ENCODE data around the gene IFI30. TPM values are rescaled to one million over a fixed set of nuclear protein-coding genes. Genes with fewer than 3 reads are reported as not detected.
A peak's percentile ranks its signal among the peaks of the same experiment; 100 is the strongest.

Gene IFI30
- total RNA-seq, 1 donor from 2014 or later, result 0.76 TPM

DNA sequence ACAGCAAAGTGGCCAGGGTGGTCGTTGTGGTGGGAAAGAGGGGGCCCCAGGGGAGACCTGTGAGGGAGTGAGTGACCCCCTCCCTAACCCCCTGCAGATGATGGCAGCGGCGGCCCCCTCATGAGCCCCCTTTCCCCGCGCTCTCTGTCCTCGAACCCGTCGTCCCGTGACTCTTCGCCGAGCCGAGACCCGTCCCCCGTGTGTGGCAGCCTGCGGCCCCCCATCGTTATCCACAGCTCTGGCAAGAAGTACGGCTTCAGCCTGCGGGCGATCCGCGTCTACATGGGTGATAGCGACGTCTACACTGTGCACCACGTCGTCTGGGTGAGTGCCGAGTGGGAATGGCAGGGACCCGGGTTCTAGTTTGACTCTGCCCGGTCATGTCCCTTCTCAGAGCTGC lies 28.7 kb upstream of the IFI30 start:
- Mint-ChIP-seq H3K4me1 (ENCODE audit: low read depth, unreplicated experiment) (no peaks in the 10 kb centered on the region), H3K9me3 (ENCODE audit: unreplicated experiment) (no peaks in the 10 kb centered on the region), H3K27ac (ENCODE audit: unreplicated experiment) (no peak overlapping the region), H3K27me3 (ENCODE audit: unreplicated experiment) (peaks cover 3% of the 10 kb centered on the region), H3K36me3 (ENCODE audit: unreplicated experiment) (no peaks in the 10 kb centered on the region), H3K4me3 (ENCODE audit: unreplicated experiment) (no peak overlapping the region)
- no peak for DNase-seq
- TF ChIP-seq, protein P1, sequence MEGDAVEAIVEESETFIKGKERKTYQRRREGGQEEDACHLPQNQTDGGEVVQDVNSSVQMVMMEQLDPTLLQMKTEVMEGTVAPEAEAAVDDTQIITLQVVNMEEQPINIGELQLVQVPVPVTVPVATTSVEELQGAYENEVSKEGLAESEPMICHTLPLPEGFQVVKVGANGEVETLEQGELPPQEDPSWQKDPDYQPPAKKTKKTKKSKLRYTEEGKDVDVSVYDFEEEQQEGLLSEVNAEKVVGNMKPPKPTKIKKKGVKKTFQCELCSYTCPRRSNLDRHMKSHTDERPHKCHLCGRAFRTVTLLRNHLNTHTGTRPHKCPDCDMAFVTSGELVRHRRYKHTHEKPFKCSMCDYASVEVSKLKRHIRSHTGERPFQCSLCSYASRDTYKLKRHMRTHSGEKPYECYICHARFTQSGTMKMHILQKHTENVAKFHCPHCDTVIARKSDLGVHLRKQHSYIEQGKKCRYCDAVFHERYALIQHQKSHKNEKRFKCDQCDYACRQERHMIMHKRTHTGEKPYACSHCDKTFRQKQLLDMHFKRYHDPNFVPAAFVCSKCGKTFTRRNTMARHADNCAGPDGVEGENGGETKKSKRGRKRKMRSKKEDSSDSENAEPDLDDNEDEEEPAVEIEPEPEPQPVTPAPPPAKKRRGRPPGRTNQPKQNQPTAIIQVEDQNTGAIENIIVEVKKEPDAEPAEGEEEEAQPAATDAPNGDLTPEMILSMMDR (IDR thresholded peaks at IDR 0.05; ENCODE audit: partially characterized antibody, unreplicated experiment), result no peak

- Mint-ChIP-seq H3K27ac (ENCODE audit: unreplicated experiment) (no peak overlapping the region), H3K4me1 (ENCODE audit: low read depth, unreplicated experiment) (no peaks in the 10 kb centered on the region), H3K36me3 (ENCODE audit: unreplicated experiment) (no peaks in the 10 kb centered on the region), H3K4me3 (ENCODE audit: unreplicated experiment) (no peak overlapping the region), H3K27me3 (ENCODE audit: unreplicated experiment) (peaks cover 3% of the 10 kb centered on the region), H3K9me3 (ENCODE audit: unreplicated experiment) (no peaks in the 10 kb centered on the region)
- DNase-seq, result no peak
- TF ChIP-seq, protein P1 (IDR thresholded peaks at IDR 0.05; ENCODE audit: partially characterized antibody, unreplicated experiment), result no peak
These were observed 28.1 kb upstream of the IFI30 start for GRCh38 chr19:18145391-18145999.

GRCh38 chr19:18147396-18147795 lies 26.2 kb upstream of the IFI30 start:
- no peak overlapping the region for H3K4me3 Mint-ChIP-seq (ENCODE audit: unreplicated experiment)
- TF ChIP-seq, protein P1 (IDR thresholded peaks at IDR 0.05; ENCODE audit: partially characterized antibody, unreplicated experiment), result no peak
- H3K9me3 Mint-ChIP-seq (ENCODE audit: unreplicated experiment), result peaks cover 1% of the 10 kb centered on the region
- peaks cover 2% of the 10 kb centered on the region for H3K4me1 Mint-ChIP-seq (ENCODE audit: low read depth, unreplicated experiment)
- H3K36me3 Mint-ChIP-seq (ENCODE audit: unreplicated experiment), result no peaks in the 10 kb centered on the region
- H3K27ac Mint-ChIP-seq (ENCODE audit: unreplicated experiment), result no peak overlapping the region
- peaks cover 3% of the 10 kb centered on the region for H3K27me3 Mint-ChIP-seq (ENCODE audit: unreplicated experiment)
- no peak for DNase-seq

DNA sequence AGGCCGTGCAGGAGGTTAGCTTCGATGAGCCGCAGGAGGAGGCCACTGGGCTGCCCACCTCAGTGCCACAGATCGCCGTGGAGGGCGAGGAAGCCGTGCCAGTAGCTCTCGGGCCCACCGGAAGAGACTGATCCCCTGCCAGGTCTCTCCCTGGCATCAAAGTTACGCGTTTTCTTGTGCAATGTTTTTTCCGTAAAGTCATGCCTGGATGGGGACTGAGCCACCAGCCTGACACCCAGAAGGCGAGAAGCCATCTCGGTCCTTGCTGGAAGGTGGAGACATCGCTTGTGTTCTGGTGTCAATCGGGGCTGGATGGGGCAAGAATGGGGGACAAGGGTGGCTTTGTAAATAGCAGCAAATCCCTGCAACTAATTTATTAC lies 24.0 kb upstream of the IFI30 start:
- Mint-ChIP-seq H3K27me3 (ENCODE audit: unreplicated experiment) (peaks cover 7% of the 10 kb centered on the region), H3K9me3 (ENCODE audit: unreplicated experiment) (peaks cover 4% of the 10 kb centered on the region), H3K4me3 (ENCODE audit: unreplicated experiment) (no peak overlapping the region), H3K27ac (ENCODE audit: unreplicated experiment) (no peak overlapping the region), H3K4me1 (ENCODE audit: low read depth, unreplicated experiment) (peaks cover 7% of the 10 kb centered on the region), H3K36me3 (ENCODE audit: unreplicated experiment) (no peaks in the 10 kb centered on the region)
- TF ChIP-seq, protein P1 (IDR thresholded peaks at IDR 0.05; ENCODE audit: partially characterized antibody, unreplicated experiment), result no peak
- DNase-seq, result no peak

- peaks cover 7% of the 10 kb centered on the region for H3K27me3 Mint-ChIP-seq (ENCODE audit: unreplicated experiment)
- peaks cover 7% of the 10 kb centered on the region for H3K4me1 Mint-ChIP-seq (ENCODE audit: low read depth, unreplicated experiment)
- TF ChIP-seq, protein P1 (IDR thresholded peaks at IDR 0.05; ENCODE audit: partially characterized antibody, unreplicated experiment), result no peak
- peak overlapping the region; percentile 7 for H3K4me3 Mint-ChIP-seq (ENCODE audit: unreplicated experiment)
- no peaks in the 10 kb centered on the region for H3K36me3 Mint-ChIP-seq (ENCODE audit: unreplicated experiment)
- DNase-seq, result no peak
- H3K27ac Mint-ChIP-seq (ENCODE audit: unreplicated experiment), result no peak overlapping the region
- peaks cover 4% of the 10 kb centered on the region for H3K9me3 Mint-ChIP-seq (ENCODE audit: unreplicated experiment)
These were observed 22.6 kb upstream of the IFI30 start for GRCh38 chr19:18150776-18151624.

Measured in glutamatergic neuron (in vitro differentiated cells).